Fibroblast of mammary gland (primary cell): ENCODE results near the gene SIMC1.

Experiments
- DNase-seq: peaks from one replicate; pipeline ENCODE4 v3.0.0-alpha.2; 2010; ENCODE audit warnings: low read depth
- H3K4me3 ChIP-seq: 2 replicates; pipeline ENCODE4 v1.5.1; 2011; ENCODE audit warnings: low read depth, mild to moderate bottlenecking, low read length, moderate library complexity; ENCODE audit not compliant: control insufficient read depth
- CTCF ChIP-seq: conservative IDR thresholded peaks from 2 replicates; pipeline ENCODE4 v1.5.1; 2011; ENCODE audit warnings: low read depth, low read length, inconsistent platforms; ENCODE audit not compliant: control insufficient read depth, insufficient read depth

The SIMC1 gene

GRCh38 chr5:176341325-176342157 lies 103.3 kb downstream of the SIMC1 start:
- DNase-seq, result no peak
- no peak overlapping the region for H3K4me3 ChIP-seq
- no peak for TF ChIP-seq CTCF

- H3K4me3 ChIP-seq, result no peak overlapping the region
- no peak for DNase-seq
- TF ChIP-seq CTCF, result no peak
Measured at GRCh38 chr5:176342158-176342483, 103.9 kb downstream of the SIMC1 start.

GRCh38 chr5:176342766-176343458 lies 104.7 kb downstream of the SIMC1 start:
- no peak for DNase-seq
- TF ChIP-seq CTCF, result no peak
- no peak overlapping the region for H3K4me3 ChIP-seq

GRCh38 chr5:176350416-176350815 lies 112.2 kb downstream of the SIMC1 start:
- DNase-seq, result no peak
- no peak for TF ChIP-seq CTCF
- H3K4me3 ChIP-seq, result no peak overlapping the region

GRCh38 chr5:176352116-176352878 lies 114.1 kb downstream of the SIMC1 start:
- no peak overlapping the region for H3K4me3 ChIP-seq
- TF ChIP-seq CTCF, result no peak
- no peak for DNase-seq

GRCh38 chr5:176353533-176353932 lies 115.3 kb downstream of the SIMC1 start:
- no peak overlapping the region for H3K4me3 ChIP-seq
- no peak for TF ChIP-seq CTCF
- DNase-seq, result no peak
